GM18867 (cell line): ENCODE data around the gene FBXO31.
"Not testable (repeated sequence)": the region's sequence is repeated elsewhere in the genome, so short reads cannot be mapped to it uniquely, and the experiment has no call there.

Source experiments
- ATAC-seq: cut with Tn5 transposase; IDR thresholded peaks from one replicate; pipeline ENCODE4 v1.9.1; 2021; ENCODE audit warnings: mild to moderate bottlenecking, moderate library complexity; ENCODE audit not compliant: unreplicated experiment

Gene FBXO31

DNA sequence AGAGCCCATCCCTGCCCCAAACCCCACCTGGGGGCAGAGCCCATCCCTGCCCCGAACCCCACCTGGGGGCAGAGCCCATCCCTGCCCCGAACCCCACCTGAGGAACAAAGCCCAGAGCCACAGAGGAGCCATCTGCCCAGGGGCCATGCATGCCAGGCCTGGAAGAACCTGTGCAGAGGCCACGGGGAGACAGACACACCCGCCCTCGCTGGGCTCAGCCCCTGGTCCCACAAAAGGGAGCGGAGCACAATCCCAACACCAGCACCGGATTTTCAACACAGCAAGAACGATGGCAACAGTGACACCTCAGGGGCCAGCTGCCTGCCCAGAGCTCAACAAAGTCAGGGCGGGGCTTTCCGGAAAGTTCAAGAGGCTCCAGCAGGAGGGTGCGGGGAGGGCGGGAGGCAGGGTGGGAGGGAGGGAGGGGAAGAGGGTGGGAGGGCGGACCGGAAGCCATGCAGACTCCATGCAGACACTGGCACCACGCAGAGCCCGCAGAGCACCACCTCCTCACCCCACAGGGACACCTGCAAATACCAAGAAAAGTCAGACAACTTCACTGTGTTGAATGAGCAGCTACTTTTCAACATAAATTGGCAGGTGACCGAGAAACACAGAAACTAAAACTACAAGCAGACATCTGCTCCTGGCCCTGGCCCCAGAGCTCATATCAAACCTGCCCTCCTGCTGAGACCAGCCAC lies 38.5 kb downstream of the FBXO31 start:
- no peak for ATAC-seq

GRCh38 chr16:87344165-87344930 lies 39.2 kb downstream of the FBXO31 start:
- no peak for ATAC-seq

DNA sequence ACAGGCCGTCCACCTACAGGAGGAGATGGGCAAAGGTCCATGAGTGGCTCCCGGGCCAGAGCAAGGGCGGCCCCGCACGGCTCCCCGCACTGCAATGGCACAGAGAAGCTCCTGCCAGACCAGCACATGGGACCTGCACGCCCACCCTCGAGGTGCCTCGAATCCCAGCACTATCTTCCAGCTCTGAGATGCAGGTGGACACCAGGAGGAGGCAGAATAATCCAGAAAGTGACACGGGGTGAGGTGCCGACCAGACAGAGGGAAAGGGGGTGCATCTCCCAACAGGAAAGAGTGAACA lies 39.9 kb downstream of the FBXO31 start:
- no peak for ATAC-seq

DNA sequence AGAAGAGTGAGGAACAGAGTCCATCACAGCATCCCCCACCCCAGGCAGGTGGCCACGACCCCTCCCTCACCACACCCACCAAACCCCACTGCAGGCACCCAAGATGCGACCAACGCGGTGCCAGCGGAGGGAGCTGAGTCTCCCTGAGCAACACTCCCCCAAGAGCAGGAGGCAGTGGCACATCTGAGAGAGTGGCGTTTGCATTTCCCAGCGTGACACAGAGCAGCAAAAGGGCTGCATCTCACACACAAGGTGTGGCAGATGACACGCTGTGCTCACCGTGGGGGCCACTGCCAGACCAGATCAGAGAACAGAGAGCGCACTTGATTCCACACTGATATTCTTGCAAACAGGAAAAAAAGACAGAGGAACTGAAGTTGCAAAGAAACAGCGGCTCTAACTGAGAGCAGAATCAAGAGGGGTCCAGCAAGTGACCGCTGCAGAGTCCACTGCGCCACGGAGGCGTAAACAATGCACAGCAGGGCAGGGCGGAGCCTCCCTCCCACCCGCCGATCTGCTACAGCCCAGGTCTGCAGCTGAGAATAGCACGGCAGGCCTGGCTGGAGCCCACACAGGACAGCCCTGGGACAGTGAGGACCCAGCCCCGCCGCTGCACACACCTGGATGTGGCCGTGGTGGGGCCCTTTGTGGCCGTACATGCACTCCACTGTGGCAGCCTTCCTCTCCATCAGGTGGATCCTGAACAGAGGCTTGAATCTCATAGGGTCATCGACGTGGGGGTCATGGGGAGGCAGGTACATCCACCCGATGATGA lies 40.4 kb downstream of the FBXO31 start:
- ATAC-seq, result no peak

- ATAC-seq, result no peak
Measured at GRCh38 chr16:87342504-87342903, 41.1 kb downstream of the FBXO31 start.

DNA sequence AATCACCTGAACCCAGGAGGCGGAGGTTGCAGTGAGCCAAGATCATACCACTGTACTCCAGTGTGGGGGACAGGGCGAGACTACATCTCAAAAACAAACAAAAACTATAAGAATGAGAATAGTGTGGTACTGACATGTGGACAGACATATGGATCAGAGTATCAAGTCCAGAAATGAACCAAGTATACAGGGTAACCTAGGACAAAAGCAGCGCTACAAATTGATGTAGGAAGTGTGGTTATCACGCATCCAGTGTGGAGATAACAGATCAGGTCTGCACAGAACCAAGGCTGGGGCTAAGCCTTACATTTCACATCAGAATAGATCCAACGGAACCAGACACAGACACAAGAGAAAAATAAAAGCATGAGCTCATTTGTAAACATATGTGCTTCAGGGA lies 43.4 kb downstream of the FBXO31 start:
- ATAC-seq, result no peak

DNA sequence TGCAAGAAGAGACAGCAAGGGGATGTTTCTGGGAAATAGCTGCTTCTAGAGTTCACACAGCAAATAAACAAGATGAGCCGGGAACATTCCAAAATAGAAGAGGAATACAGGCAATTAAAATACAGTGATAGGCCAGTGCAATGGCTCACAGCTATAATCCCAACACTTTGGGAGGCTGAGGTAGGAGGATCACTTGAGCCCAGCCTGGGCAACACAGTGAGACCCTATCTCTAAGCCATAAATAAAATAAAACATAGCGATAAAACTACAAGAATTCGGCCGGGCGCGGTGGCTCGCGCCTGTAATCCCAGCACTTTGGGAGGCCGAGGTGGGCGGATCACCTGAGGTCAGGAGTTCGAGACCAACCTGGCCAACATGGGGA lies 43.9 kb downstream of the FBXO31 start:
- ATAC-seq, result not testable (repeated sequence)

DNA sequence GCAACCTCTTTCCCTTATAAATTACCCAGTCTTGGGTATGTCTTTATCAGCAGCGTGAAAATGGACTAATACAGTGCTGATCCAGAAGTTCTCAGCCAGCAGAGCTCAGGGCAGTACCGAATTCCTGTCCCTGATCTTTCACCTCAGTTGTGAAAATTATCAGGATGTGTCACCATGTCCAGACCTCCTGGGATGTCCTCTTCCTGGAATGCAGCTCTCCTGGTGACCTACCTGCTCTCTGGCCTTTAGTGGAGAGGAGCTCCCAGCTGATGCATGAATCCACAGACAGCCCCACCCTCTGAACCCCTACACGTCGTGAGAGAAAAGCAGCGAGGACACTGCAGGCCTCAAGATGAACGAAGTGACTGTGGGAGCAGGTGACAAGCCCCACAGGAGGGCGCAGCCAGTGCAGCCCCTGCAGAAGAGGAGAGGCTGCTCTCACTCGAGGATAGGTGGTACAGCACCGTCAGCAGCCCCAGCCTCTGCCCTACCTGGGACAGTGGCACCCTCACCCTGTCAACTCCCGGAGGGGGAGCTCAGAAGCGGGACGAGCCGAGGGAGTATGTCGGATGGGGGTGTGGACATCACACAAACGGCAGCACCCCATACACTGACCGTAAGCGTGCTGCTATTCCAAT lies 44.4 kb downstream of the FBXO31 start:
- no peak for ATAC-seq

- ATAC-seq, result no peak
Measured at GRCh38 chr16:87338155-87338765, 45.3 kb downstream of the FBXO31 start.

GRCh38 chr16:87337262-87337771 lies 46.3 kb downstream of the FBXO31 start:
- ATAC-seq, result no peak

GRCh38 chr16:87336434-87337240 lies 46.9 kb downstream of the FBXO31 start:
- ATAC-seq, result no peak

DNA sequence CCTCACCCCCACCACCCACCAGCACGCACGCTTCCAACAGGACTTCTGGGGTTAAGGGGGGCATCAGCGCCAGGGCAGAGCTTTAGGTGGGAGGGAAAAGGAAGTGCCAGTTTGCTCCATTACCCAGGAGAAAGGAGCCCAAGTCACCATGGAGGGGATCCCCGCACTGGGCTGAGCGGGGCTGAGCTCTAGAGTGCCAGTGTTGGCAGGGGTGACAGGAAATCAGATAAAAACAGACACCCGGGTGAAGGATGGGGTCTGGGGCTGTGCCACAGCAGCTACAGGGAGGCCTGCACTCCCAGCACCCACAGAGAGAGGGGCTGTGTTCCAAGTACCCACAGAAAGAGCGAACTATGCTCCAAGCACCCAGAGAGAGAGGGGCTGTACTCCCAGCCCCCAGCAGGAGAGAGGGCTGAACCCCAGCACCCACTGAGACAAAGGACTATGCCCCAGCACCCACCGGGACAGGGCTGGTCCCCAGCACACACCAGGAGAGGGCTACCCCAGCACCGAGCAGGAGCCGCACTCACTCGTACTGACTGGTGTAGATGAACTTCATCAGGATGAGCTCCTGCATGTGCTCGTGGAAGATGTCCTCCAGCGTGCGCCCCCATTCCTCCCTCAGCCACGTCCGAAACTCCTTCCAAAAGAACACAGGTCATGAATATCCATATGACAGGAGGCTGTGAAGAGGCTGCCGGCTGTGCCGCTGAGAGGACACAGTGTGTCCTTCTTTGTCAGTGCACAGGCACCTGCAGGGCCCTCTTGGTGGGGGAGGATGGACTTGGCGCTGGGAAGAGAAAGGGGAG lies 47.7 kb downstream of the FBXO31 start:
- no peak for ATAC-seq

DNA sequence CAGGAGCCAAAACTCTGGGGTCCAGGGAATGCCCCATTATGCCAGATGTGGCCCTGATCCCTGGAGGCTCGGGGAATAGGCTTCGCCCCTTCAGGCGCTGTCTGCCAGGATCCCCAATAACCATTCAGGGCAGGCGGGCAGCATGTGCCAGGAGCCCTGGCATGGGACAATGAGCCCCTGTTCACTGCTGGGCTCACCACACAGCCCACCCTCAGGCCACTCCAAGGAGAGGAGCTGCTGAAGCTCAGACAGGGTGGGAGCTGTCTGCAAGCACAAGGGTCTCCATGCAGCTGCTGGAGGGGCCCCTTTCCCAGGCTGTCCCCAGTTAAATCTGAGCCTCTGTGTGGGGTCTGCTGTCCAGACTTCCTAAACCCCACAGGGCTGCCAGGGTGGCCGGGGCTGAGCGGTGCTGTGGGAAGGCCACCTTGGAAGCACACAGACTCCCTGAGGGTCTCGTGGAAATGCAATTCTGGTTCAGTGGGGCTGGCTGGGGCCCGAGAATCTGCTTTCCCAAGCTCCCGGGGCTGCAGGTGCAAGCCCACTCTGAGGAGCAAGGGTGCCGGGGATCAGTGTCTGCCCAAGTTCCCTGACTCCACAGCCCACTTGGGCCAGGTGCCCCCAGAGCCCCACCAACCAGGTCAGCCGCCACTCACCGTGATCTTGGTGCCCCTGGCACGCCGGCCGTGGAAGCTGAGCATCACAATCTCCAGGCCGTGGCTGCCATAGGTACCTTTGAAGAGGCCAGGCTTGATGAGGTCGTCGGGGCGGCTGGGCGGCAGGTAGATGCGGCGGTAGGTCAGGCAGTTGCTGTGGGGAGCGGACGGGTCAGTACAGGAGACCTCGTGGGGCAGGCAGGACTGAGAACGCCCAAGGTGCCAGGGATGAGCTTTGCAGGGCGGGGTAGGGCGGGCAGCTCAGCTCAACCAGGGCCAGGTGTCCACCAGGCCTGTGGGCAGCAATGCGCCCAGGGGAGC lies 48.6 kb downstream of the FBXO31 start:
- ATAC-seq, result no peak

GRCh38 chr16:87333581-87334331 lies 49.8 kb downstream of the FBXO31 start:
- no peak for ATAC-seq

- ATAC-seq, result no peak
Measured at GRCh38 chr16:87333101-87333500, 50.5 kb downstream of the FBXO31 start.

- ATAC-seq, result no peak
Measured at GRCh38 chr16:87332150-87332549, 51.4 kb downstream of the FBXO31 start.

- no peak for ATAC-seq
Measured at GRCh38 chr16:87331241-87331801, 52.3 kb downstream of the FBXO31 start.
